ENCODE measurements around the gene ADGRL3.
A peak's percentile ranks its signal among the peaks of the same experiment; 100 is the strongest.
"Not testable (repeated sequence)": the region's sequence is repeated elsewhere in the genome, so short reads cannot be mapped to it uniquely, and the experiment has no call there.

Gene ADGRL3

GRCh38 chr4:61933527-61933926 lies 733.4 kb downstream of the ADGRL3 start:
- no peak for DNase-seq

DNA sequence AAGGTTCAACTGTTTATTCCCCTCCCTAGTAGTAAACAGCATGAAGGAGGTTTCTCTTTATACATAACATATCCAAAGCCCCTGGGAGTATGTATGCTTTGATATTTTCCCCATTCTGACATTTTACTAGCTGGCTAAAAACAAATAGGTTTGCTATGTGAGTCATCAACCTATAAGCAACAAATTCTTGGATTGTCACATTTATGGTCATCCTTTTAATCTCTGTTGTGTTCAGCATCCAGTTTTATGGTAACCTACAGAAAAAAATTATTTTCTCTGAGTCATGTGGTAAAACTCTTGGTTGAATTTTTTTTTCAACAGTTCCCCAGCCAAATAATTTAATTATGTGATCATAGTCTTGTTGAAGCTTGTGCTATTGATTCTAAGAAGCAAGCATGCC lies 734.1 kb downstream of the ADGRL3 start:
- DNase-seq = no peak

DNA sequence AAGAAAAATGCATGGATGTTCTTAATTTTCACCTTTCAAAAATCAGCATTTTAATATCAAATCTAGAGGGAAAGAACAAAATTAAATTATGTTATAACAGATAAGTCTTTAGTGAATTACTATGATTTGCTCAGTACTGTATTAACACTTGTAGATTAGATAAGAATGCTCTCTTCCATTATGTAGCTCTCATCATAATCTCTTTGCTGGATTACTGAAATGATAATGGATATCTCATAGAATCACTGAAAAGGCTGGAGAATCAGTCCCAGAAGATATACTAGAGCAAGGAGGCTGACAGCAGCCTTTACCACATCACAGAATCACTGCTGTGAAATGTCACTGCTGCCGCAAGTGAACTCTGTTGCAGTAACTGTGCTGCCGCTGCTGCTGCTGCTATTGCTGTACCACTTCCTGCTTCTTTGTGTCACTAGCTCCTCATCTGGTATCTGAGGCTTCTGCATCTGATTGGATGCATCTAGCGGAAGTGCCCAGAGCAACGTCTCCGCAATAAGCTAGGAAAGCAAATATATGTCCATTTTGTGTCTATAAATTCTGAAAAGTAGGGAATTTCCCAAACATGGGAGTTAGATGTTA lies 738.2 kb downstream of the ADGRL3 start:
- no peak for DNase-seq

GRCh38 chr4:61950625-61951024 lies 750.5 kb downstream of the ADGRL3 start:
- DNase-seq = no peak

DNA sequence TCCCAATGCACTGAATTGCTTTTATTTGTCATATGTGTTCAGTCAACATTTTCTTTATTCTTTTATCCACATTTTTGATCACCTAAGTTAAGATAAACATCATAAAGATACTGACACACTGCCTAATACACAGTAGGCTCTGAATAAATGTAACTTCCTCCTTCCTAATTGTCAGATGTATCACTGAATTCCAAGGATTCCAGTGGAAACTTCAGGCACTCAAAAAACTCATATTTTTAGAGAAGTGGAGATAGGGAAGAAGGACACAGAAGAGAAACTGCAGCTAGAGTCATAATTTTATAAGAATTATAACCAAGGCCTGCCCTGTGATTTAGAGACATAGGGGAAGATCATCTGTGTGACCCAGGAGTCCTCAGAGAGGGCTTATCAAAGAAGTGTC lies 753.3 kb downstream of the ADGRL3 start:
- DNase-seq = no peak

GRCh38 chr4:61958591-61958990 lies 758.5 kb downstream of the ADGRL3 start:
- no peak for DNase-seq

DNA sequence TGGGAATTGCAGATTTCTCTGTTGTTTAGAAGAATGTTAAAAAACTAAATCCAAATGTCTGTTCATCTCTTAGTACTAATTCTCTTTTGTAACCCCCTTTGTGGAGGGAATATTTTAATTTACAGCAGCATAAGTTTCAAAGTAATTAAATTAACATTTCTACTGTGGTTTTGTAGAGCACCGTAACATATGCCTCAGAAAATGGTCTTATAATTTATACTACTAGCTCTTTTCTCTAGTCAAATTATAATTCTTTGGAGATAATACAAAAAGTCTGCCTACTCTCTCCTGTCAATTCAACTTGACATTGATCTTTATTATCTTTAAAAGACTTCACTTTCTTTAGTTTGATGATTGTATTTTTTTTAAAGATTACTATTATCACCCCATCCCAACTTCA lies 759.0 kb downstream of the ADGRL3 start:
- DNase-seq = no peak

GRCh38 chr4:61984260-61984909 lies 784.3 kb downstream of the ADGRL3 start:
- DNase-seq = no peak

- DNase-seq = no peak
Observed at GRCh38 chr4:61985426-61985825, 785.3 kb downstream of the ADGRL3 start.

DNA sequence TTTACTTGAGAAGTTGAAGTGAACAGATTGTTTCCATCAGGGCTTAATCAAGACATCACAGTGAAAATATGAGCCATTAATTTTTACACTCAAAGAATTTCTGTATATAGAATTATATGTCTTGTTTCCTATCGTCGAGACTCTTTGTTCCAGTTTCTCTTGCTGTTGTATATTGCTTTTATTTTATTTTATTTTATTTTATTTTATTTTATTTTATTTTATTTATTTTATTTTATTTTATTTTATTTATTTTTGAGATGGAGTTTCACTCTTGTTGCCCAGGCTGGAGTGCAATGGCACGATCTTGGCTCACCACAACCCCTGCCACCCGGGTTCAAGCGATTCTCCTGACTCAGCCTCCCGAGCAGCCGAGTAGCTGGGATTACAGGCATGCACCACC lies 786.8 kb downstream of the ADGRL3 start:
- DNase-seq = not testable (repeated sequence)

- DNase-seq = peak; percentile 88
Observed at GRCh38 chr4:61992351-61992750, 792.2 kb downstream of the ADGRL3 start.

DNA sequence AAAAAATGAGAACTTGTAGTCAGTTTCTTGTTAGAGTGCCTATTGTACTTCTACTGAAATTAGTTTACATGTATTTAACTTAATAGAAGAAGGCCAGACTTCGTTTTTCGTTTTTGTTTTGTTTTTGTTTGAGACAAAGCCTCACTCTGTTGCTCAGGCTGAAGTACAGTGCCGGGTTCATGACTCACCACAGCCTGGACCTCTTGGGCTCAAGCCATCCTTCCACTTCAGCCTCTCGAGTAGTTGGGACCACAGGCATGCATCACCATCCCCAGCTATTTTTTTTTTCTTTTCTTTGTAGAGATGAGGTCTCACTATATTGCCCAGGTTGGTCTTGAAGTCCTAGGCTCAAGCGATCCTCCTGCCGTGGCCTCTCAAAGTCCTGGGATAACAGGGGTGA lies 793.9 kb downstream of the ADGRL3 start:
- no peak for DNase-seq

GRCh38 chr4:61995717-61996340 lies 795.7 kb downstream of the ADGRL3 start:
- peak; percentile 58 for DNase-seq

GRCh38 chr4:61996943-61997342 lies 796.8 kb downstream of the ADGRL3 start:
- DNase-seq = peak; percentile 11

- no peak for DNase-seq
Observed at GRCh38 chr4:61997831-61998230, 797.7 kb downstream of the ADGRL3 start.

DNA sequence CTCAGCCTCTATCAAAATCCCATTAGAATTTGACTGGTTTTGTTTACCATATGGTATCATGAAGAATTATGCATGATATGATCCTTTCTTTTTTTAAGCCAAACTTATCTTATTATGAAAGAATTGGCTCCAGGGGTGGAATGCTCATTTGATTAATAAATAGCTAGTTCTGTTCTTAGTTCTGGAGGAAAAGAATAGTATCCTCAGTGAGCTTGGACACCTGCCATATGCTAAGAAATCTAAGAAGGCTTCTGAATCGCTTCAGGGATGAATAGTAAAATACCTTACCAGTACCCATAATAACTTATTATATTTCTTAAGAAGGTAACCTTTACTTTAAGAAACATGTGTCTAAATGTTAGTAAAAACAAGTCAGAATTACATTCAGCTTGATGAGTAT lies 803.6 kb downstream of the ADGRL3 start:
- DNase-seq = no peak

DNA sequence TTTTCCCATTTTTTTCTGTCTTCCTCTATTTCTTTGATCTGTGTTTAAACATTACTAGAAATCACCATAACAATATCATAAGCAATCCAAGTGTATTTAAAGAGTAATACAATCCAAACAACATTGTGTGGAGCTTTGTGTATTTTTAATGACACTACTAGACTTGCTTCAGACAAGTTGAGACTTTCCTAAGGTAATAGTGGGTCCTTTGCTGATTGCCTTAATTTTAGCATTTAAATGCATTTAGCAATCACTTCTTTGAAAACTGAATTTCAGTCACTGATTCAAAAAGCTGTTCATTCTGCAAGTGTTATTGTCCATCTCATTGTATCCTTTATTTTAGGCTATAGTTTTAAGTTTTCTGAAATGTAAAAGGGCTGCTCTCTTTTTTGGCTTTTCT lies 804.8 kb downstream of the ADGRL3 start:
- peak; percentile 55 for DNase-seq

GRCh38 chr4:62006108-62006507 lies 806.0 kb downstream of the ADGRL3 start:
- DNase-seq = no peak

- no peak for DNase-seq
Observed at GRCh38 chr4:62015043-62015739, 815.1 kb downstream of the ADGRL3 start.

GRCh38 chr4:62018537-62018936 lies 818.4 kb downstream of the ADGRL3 start:
- DNase-seq = no peak

DNA sequence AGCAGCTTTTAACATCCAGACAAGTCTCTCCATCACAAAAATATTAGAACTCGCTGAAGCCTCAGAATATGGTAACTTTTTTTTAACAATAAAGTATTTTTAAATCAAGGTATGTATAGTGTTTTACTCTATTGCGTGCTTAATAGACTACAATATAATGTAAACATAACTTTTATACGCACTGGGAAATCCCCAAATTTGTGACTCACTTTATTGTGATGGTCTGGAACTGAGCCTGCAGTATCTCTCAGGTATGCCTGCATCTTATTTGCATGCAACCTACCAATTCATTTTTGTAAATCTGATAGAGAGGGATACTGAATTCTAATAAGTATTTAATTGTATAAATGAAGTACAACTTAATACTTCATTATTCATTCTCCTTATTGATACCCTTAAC lies 823.5 kb downstream of the ADGRL3 start:
- DNase-seq = no peak

DNA sequence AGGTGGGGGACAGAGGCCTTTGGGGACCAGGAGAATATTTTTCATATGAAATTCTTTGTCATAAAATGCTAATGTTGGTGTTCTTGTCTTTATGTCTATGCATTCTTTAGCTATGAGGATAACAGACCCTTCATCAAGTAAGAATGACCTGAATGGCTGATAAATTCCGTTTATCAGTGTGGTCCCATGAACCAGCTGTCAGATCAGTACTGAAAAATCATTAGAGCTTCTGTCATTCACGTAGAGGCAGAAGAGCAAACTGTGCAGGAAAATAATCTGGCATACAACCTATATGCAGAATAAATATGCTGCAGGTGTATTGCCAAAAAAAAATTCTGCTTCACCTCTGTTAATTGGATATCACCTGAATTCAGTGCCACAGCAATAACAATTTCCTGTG lies 828.6 kb downstream of the ADGRL3 start:
- DNase-seq = peak; percentile 80

GRCh38 chr4:62030958-62031357 lies 830.8 kb downstream of the ADGRL3 start:
- no peak for DNase-seq

- DNase-seq = no peak
Observed at GRCh38 chr4:62037571-62037970, 837.4 kb downstream of the ADGRL3 start.

Measured in NCI-H146 (cell line).